ENCODE data around the gene RPS27L.

DNA sequence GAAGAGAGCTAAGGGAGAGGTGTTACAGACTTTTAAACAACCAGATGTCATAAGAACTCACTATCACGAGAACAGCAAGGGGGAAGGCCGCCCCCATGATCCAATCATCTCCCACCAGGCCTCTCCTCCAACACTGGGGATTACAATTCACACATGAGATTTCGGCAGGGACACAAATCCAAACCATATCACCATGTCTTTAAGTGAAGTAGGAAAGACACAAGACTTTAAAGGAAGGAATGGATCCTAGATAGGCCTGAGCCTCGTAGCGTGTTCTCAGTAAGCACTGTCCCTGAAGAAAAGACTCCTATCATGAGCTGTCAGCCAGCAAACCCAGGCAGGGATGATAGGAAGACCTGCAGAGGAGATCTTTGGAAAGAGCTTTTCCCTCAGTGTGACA, 15.1 kb upstream of the RPS27L start:
- TF ChIP-seq, protein P1, sequence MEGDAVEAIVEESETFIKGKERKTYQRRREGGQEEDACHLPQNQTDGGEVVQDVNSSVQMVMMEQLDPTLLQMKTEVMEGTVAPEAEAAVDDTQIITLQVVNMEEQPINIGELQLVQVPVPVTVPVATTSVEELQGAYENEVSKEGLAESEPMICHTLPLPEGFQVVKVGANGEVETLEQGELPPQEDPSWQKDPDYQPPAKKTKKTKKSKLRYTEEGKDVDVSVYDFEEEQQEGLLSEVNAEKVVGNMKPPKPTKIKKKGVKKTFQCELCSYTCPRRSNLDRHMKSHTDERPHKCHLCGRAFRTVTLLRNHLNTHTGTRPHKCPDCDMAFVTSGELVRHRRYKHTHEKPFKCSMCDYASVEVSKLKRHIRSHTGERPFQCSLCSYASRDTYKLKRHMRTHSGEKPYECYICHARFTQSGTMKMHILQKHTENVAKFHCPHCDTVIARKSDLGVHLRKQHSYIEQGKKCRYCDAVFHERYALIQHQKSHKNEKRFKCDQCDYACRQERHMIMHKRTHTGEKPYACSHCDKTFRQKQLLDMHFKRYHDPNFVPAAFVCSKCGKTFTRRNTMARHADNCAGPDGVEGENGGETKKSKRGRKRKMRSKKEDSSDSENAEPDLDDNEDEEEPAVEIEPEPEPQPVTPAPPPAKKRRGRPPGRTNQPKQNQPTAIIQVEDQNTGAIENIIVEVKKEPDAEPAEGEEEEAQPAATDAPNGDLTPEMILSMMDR (IDR thresholded peaks at IDR 0.05; ENCODE audit: low read depth, low read length, missing input control) = no peak
- TF ChIP-seq SP1 (IDR thresholded peaks at IDR 0.05) = no peak
